Measurements from ENCODE around the gene SLC32A1. TPM values are rescaled to one million over a fixed set of nuclear protein-coding genes. Genes with fewer than 3 reads are reported as not detected.

Gene SLC32A1
- total RNA-seq, 1 donor from 2014 or later: not detected

DNA sequence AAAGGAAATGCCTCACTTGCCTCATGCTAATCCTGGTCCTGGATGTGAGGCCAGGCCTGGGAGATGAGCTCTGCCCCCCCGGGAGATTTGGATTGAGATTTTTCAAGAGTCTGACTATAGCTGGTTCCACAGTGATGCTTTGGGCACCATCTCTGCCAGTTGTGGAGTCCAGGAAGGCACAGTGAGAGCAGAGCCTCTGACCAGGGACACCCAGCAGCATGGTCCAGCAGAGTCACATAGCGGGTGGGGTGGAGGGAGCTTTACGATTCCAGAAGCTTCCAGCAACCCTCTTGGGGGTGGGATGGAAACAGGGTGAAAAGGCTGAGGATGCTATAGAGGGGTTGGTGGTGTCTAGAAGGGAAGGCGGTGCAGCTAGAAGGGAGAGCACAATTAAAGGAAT, 8.7 kb downstream of the SLC32A1 start:
- H3K4me1 ChIP-seq: peaks cover 17% of the 10 kb centered on the region
- no peak overlapping the region for H3K4me3 ChIP-seq
- DNase-seq (no peak), ATAC-seq (no peak)
- no peaks in the 10 kb centered on the region for H3K9me3 ChIP-seq
- intact Hi-C loops (cut with DNase I): no loop called here
- TF ChIP-seq, protein P1, sequence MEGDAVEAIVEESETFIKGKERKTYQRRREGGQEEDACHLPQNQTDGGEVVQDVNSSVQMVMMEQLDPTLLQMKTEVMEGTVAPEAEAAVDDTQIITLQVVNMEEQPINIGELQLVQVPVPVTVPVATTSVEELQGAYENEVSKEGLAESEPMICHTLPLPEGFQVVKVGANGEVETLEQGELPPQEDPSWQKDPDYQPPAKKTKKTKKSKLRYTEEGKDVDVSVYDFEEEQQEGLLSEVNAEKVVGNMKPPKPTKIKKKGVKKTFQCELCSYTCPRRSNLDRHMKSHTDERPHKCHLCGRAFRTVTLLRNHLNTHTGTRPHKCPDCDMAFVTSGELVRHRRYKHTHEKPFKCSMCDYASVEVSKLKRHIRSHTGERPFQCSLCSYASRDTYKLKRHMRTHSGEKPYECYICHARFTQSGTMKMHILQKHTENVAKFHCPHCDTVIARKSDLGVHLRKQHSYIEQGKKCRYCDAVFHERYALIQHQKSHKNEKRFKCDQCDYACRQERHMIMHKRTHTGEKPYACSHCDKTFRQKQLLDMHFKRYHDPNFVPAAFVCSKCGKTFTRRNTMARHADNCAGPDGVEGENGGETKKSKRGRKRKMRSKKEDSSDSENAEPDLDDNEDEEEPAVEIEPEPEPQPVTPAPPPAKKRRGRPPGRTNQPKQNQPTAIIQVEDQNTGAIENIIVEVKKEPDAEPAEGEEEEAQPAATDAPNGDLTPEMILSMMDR (IDR thresholded peaks at IDR 0.05): no peak
- no peaks in the 10 kb centered on the region for H3K36me3 ChIP-seq
- H3K27me3 ChIP-seq (ENCODE audit: low read depth): peaks cover 76% of the 10 kb centered on the region
- H3K27ac ChIP-seq: no peak overlapping the region

DNA sequence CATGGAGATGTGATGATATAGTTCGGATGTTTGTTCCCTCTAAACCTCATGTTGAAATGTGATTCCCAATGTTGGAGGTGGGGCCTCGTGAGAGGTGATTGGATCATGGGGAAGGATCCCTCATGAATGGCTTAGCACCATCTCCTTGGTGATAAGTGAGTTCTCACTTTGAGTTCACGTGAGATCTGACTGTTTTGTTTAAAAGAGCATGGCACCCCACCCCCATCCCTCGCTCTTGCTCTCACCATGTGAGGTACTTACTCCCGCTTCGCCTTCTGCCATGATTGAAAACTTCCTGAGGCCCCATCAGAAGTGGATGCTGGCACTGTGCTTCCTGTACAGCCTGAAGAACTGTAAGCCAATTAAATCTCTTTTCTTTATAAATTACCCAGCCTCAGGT, 10.9 kb downstream of the SLC32A1 start:
- H3K27me3 ChIP-seq (ENCODE audit: low read depth): peaks cover 56% of the 10 kb centered on the region
- ATAC-seq (no peak), DNase-seq (no peak)
- H3K4me3 ChIP-seq: no peak overlapping the region
- TF ChIP-seq, protein P1 (IDR thresholded peaks at IDR 0.05): no peak
- peaks cover 17% of the 10 kb centered on the region for H3K4me1 ChIP-seq
- H3K9me3 ChIP-seq: no peaks in the 10 kb centered on the region
- H3K27ac ChIP-seq: no peak overlapping the region
- intact Hi-C loops (cut with DNase I): no loop called here
- H3K36me3 ChIP-seq: no peaks in the 10 kb centered on the region

DNA sequence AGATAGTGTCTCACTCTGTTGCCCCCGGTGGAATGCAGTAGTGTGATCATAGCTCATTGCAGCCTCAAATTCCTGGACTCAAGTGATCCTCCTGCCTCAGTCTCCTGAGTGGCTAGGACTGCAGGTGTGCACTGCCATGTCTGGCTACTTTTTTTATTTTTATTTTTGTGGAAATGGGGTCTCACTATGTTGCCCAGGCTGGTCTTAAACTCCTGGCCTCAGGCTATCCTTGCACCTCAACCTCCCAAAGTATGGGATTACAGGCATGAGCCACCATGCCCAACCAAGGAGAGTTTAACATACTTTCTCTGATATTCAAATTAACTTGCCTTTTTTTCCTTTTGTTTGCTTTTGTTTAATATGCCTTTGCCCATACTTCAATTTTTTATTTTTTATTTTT, 13.6 kb downstream of the SLC32A1 start:
- no peak for DNase-seq
- TF ChIP-seq, protein P1 (IDR thresholded peaks at IDR 0.05): no peak
- Histone ChIP-seq H3K27ac (no peak overlapping the region), H3K4me3 (no peak overlapping the region), H3K4me1 (no peaks in the 10 kb centered on the region), H3K36me3 (no peaks in the 10 kb centered on the region), H3K9me3 (no peaks in the 10 kb centered on the region), H3K27me3 (ENCODE audit: low read depth) (peaks cover 48% of the 10 kb centered on the region)
- ATAC-seq: no peak
- intact Hi-C loops (cut with DNase I): no loop called here

DNA sequence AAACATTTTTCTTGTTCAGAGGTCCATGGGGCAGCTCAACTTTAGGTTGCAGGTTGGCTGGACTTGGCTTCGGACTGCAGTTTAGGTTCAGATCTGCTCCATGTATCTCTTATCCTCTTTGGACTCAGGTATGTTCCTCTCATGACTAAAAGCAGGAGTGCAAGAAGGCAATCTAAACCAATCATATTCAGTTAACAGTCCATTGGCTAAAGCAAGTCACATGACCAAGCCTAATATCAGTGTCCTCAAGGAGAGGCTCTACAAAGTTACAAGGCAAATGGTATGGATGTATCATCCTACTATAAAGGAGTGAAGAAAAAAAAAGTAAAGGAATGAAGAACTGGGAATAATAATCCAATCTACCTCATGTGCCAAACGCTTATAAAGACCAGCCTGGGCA, 21.5 kb downstream of the SLC32A1 start:
- ATAC-seq: no peak
- intact Hi-C loops (cut with DNase I): no loop called here
- H3K9me3 ChIP-seq: no peaks in the 10 kb centered on the region

DNA sequence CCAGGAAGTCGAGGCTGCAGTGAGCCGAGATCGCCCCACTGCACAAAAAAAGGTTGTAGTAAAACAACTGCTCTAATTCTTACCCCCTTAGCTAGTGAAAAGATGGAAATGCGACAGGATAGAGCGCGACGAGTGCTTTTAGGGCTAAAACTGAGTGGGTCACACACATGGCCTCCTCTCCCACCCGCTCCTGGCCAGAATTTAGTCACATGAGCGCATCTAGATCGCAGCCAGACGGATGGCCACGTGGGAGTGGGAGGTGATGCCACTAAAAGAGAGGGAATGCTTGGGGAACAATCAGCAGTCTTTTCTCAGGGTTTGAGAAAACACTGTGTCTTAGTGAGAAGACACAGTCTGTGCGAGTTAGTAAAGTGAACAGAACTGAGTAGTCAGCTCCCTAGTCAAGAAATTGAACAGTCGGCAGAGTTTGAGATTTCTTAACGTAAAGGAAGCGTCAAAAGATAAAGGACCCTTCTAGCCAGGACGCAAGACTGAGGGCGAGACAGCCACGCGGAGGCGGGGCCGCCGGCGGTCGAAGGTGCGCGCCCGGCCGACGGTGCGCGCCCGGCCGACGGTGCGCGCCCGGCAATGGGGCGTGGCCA, 23.3 kb downstream of the SLC32A1 start:
- ATAC-seq (no peak), DNase-seq (no peak)
- Histone ChIP-seq H3K9me3 (no peaks in the 10 kb centered on the region), H3K4me1 (peaks cover 18% of the 10 kb centered on the region), H3K36me3 (peaks cover 8% of the 10 kb centered on the region), H3K27ac (peak overlapping the region; percentile 93), H3K27me3 (ENCODE audit: low read depth) (peaks cover 9% of the 10 kb centered on the region), H3K4me3 (peak overlapping the region; percentile 95)
- TF ChIP-seq, protein P1 (IDR thresholded peaks at IDR 0.05): no peak
- intact Hi-C loops (cut with DNase I): no loop called here

More for the DNA sequence above, 21.5 kb downstream of the SLC32A1 start:
- TF ChIP-seq, protein P1 (IDR thresholded peaks at IDR 0.05): no peak
- H3K27me3 ChIP-seq (ENCODE audit: low read depth): peaks cover 22% of the 10 kb centered on the region
- no peaks in the 10 kb centered on the region for H3K36me3 ChIP-seq
- H3K27ac ChIP-seq: no peak overlapping the region
- peaks cover 18% of the 10 kb centered on the region for H3K4me1 ChIP-seq
- no peak overlapping the region for H3K4me3 ChIP-seq
- DNase-seq: no peak
